Prostate gland (tissue), 2 donors: ENCODE results near the gene OR5H2.

Source experiments
- CTCF ChIP-seq, 4 experiments: fragments of 200-600 bp in 2 of 4; fragments of 450-650 bp in 2 of 4; sonication (generic) in 2 of 4; IDR thresholded peaks; 1 replicate in 3 of 4; 2 replicates in 1 of 4; pipeline ENCODE4 v1.5.1; 2016 to 2019; ENCODE audit warnings: antibody characterized with exemption in 4 of 4, mild to moderate bottlenecking in 2 of 4, moderate library complexity in 2 of 4
- POLR2A ChIP-seq: fragments of 450-650 bp; IDR thresholded peaks from one replicate; pipeline ENCODE4 v1.6.1; 2016; ENCODE audit warnings: antibody characterized with exemption, mild to moderate bottlenecking
- POLR2AphosphoS5 ChIP-seq: sonication (generic); formaldehyde crosslinking; IDR thresholded peaks from one replicate; pipeline ENCODE4 v1.6.1; 2017; ENCODE audit warnings: antibody characterized with exemption

GRCh38 chr3:98242155-98242554 lies 40.1 kb upstream of the OR5H2 start:
- TF ChIP-seq CTCF (IDR thresholded peaks at IDR 0.05) = no peak
- TF ChIP-seq POLR2AphosphoS5 = no peak
- no peak for TF ChIP-seq POLR2A
